IPS-18a (cell line): Measurements from ENCODE around the gene HTR1E.

ENCODE experiments used
- H3K27ac ChIP-seq: one replicate; pipeline ENCODE4 v1.5.1; 2013; ENCODE audit warnings: low read length
- H3K27me3 ChIP-seq: one replicate; pipeline ENCODE4 v1.6.1; 2013; ENCODE audit warnings: mild to moderate bottlenecking, low read length; ENCODE audit not compliant: control insufficient read depth, insufficient read depth
- H3K36me3 ChIP-seq: one replicate; pipeline ENCODE4 v1.6.1; 2013; ENCODE audit warnings: low read depth, low read length; ENCODE audit not compliant: control insufficient read depth
- H3K4me1 ChIP-seq: one replicate; pipeline ENCODE4 v1.6.1; 2013; ENCODE audit warnings: low read depth, low read length; ENCODE audit not compliant: control insufficient read depth
- H3K4me3 ChIP-seq: one replicate; pipeline ENCODE4 v1.5.1; 2013; ENCODE audit warnings: low read length
- H3K9ac ChIP-seq: one replicate; pipeline ENCODE4 v1.6.1; 2013; ENCODE audit warnings: mild to moderate bottlenecking, low read length, moderate library complexity
- H3K9me3 ChIP-seq: one replicate; pipeline ENCODE4 v1.6.1; 2013; ENCODE audit warnings: low read depth, low read length; ENCODE audit not compliant: control insufficient read depth

The HTR1E gene

DNA sequence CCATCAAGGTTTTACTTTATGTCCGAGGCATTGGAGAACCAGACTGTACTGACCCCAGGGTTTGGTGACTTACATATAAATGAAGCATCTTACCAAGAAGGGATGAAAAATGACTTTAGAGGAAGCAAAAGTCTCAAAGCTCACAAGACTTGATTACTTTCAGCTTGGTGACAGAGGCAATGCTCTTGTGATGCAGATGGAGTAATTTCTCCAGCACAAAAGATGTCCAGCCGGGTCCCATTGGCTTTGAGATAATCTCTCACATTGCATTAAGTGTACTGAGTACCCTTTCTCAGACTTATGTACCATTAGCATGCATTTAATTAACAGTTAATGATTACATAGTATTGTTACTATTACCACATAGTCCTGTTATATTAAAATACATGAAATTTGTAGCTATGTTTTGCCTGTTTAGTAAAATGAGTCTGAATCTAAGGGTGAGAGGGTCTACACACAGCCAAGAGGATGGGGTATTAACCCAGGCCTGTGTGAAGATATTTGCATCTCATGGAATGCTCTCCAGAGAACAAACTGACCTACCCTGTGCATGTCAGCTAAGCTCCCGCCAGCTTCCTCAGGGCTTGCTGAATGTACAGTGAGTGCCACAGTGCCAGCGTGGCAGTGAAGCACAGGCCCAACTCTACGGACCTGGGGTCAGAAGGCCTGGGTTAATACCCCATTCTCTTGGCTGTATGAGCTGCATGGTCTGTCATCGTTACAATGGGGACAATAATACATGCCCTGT is 5.6 kb downstream of the HTR1E start:
- H3K4me3 ChIP-seq = no peak overlapping the region
- H3K36me3 ChIP-seq = no peaks in the 10 kb centered on the region
- H3K27me3 ChIP-seq = peaks cover 13% of the 10 kb centered on the region
- H3K4me1 ChIP-seq = peaks cover 3% of the 10 kb centered on the region
- H3K27ac ChIP-seq = no peak overlapping the region
- no peak overlapping the region for H3K9ac ChIP-seq
- H3K9me3 ChIP-seq = no peaks in the 10 kb centered on the region

DNA sequence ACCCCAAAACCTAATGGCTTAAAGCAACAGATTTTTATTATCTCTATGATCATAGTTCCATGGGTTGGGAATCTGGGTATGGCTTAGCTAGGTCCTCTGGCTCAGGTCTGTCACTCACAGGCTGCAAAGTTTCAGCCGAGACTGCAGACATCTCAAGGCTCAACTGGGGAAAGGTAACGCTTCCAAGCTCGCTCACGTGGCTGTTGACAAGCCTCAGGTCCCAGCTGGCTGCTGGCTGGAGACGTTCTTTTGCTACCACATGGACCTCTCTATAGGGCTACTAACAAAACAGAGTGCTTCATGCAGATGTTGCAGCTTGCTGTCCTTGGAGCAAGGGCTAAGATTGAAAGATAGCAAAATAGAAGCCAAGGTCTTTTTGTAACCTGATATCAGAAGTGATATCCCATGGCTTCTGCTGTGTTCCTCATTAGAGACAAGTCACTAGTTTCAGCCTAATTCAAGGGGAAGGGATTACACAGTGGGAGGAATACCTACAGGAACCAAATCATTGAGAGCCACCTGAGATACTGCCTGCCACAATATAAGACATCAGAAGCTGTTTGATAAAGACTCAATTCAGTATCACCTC is 6.6 kb downstream of the HTR1E start:
- Histone ChIP-seq H3K4me1 (peaks cover 3% of the 10 kb centered on the region), H3K27me3 (peaks cover 4% of the 10 kb centered on the region), H3K9me3 (no peaks in the 10 kb centered on the region), H3K36me3 (no peaks in the 10 kb centered on the region), H3K9ac (no peak overlapping the region), H3K27ac (no peak overlapping the region), H3K4me3 (no peak overlapping the region)

DNA sequence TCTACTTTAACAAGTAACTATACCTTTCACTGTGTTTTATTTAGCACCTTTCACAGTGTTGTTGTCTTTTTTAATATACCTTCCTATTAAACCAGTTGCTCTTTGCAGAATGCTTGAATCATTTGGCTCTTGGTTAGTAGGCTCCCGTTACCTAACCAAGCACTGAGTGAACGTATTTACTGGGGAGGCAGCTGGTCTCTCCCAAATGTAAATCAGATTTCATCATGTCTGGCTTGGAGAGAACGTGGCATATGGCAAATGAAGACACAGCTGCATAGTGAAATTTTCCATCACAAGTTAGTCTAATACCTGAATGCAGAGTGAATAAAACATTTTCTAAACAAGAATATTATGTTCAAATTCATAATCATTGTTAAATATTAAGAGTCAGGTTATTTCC is 12.4 kb downstream of the HTR1E start:
- Histone ChIP-seq H3K27me3 (no peaks in the 10 kb centered on the region), H3K4me3 (no peak overlapping the region), H3K9ac (no peak overlapping the region), H3K36me3 (no peaks in the 10 kb centered on the region), H3K4me1 (no peaks in the 10 kb centered on the region), H3K9me3 (no peaks in the 10 kb centered on the region), H3K27ac (no peak overlapping the region)

- no peaks in the 10 kb centered on the region for H3K27me3 ChIP-seq
- no peak overlapping the region for H3K9ac ChIP-seq
- H3K27ac ChIP-seq = no peak overlapping the region
- H3K4me1 ChIP-seq = no peaks in the 10 kb centered on the region
- no peaks in the 10 kb centered on the region for H3K36me3 ChIP-seq
- no peak overlapping the region for H3K4me3 ChIP-seq
- no peaks in the 10 kb centered on the region for H3K9me3 ChIP-seq
These were observed 15.7 kb downstream of the HTR1E start for GRCh38 chr6:86952991-86953390.

DNA sequence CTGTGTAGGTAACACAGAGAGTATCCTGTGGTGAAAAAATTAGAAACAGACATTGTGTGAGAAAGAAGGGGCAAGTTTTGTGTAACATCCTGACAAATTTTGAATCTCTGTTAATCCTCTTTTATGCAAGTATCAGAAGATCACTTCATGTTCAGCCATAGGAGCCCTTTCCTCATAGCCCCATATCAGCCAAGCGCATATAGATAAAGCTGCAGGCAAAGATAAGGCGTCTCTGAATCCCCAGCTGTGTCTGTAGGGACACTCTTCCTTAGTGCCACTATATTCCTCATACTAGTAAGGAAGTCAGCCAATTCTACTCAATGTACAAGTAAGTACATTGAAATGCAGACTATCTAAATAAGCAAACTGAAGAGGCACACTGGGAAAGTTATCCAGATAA is 22.3 kb downstream of the HTR1E start:
- H3K9me3 ChIP-seq = no peaks in the 10 kb centered on the region
- no peaks in the 10 kb centered on the region for H3K36me3 ChIP-seq
- no peak overlapping the region for H3K4me3 ChIP-seq
- H3K27ac ChIP-seq = no peak overlapping the region
- H3K4me1 ChIP-seq = no peaks in the 10 kb centered on the region
- H3K9ac ChIP-seq = no peak overlapping the region
- no peaks in the 10 kb centered on the region for H3K27me3 ChIP-seq

- H3K9me3 ChIP-seq = no peaks in the 10 kb centered on the region
- H3K9ac ChIP-seq = no peak overlapping the region
- no peak overlapping the region for H3K4me3 ChIP-seq
- H3K36me3 ChIP-seq = no peaks in the 10 kb centered on the region
- no peaks in the 10 kb centered on the region for H3K4me1 ChIP-seq
- no peak overlapping the region for H3K27ac ChIP-seq
- H3K27me3 ChIP-seq = no peaks in the 10 kb centered on the region
These were observed 24.3 kb downstream of the HTR1E start for GRCh38 chr6:86961455-86962200.

GRCh38 chr6:86963352-86963751 is 26.0 kb downstream of the HTR1E start:
- no peak overlapping the region for H3K4me3 ChIP-seq
- H3K9me3 ChIP-seq = no peaks in the 10 kb centered on the region
- H3K36me3 ChIP-seq = no peaks in the 10 kb centered on the region
- H3K27ac ChIP-seq = no peak overlapping the region
- H3K27me3 ChIP-seq = no peaks in the 10 kb centered on the region
- no peak overlapping the region for H3K9ac ChIP-seq
- no peaks in the 10 kb centered on the region for H3K4me1 ChIP-seq

GRCh38 chr6:86964029-86964579 is 26.8 kb downstream of the HTR1E start:
- Histone ChIP-seq H3K27me3 (no peaks in the 10 kb centered on the region), H3K9me3 (no peaks in the 10 kb centered on the region), H3K9ac (no peak overlapping the region), H3K4me3 (no peak overlapping the region), H3K36me3 (no peaks in the 10 kb centered on the region), H3K4me1 (no peaks in the 10 kb centered on the region), H3K27ac (no peak overlapping the region)

GRCh38 chr6:86966271-86966670 is 28.9 kb downstream of the HTR1E start:
- Histone ChIP-seq H3K36me3 (no peaks in the 10 kb centered on the region), H3K4me1 (no peaks in the 10 kb centered on the region), H3K9ac (no peak overlapping the region), H3K4me3 (no peak overlapping the region), H3K9me3 (no peaks in the 10 kb centered on the region), H3K27ac (no peak overlapping the region), H3K27me3 (no peaks in the 10 kb centered on the region)

- H3K4me1 ChIP-seq = no peaks in the 10 kb centered on the region
- no peak overlapping the region for H3K9ac ChIP-seq
- H3K9me3 ChIP-seq = no peaks in the 10 kb centered on the region
- no peak overlapping the region for H3K27ac ChIP-seq
- no peaks in the 10 kb centered on the region for H3K36me3 ChIP-seq
- no peak overlapping the region for H3K4me3 ChIP-seq
- no peaks in the 10 kb centered on the region for H3K27me3 ChIP-seq
These were observed 32.2 kb downstream of the HTR1E start for GRCh38 chr6:86969573-86969972.

GRCh38 chr6:86973088-86973487 is 35.8 kb downstream of the HTR1E start:
- Histone ChIP-seq H3K27ac (no peak overlapping the region), H3K4me1 (no peaks in the 10 kb centered on the region), H3K9ac (no peak overlapping the region), H3K36me3 (no peaks in the 10 kb centered on the region), H3K4me3 (no peak overlapping the region), H3K9me3 (no peaks in the 10 kb centered on the region), H3K27me3 (no peaks in the 10 kb centered on the region)
